HG03064 (cell line): ENCODE measurements around the gene NTN5.
"Not testable (repeated sequence)": the region's sequence is repeated elsewhere in the genome, so short reads cannot be mapped to it uniquely, and the experiment has no call there.

Experiments used
- ATAC-seq: cut with Tn5 transposase; IDR thresholded peaks from one replicate; pipeline ENCODE4 v1.9.1; 2021; ENCODE audit warnings: low read depth; ENCODE audit not compliant: unreplicated experiment

NTN5 gene

GRCh38 chr19:48671446-48671995, 1.3 kb downstream of the NTN5 start:
- no peak for ATAC-seq

GRCh38 chr19:48670699-48671445, 1.9 kb downstream of the NTN5 start:
- ATAC-seq, result no peak

GRCh38 chr19:48669903-48670668, 2.7 kb downstream of the NTN5 start:
- no peak for ATAC-seq

- no peak for ATAC-seq
These were observed 4.1 kb downstream of the NTN5 start for GRCh38 chr19:48668761-48669160.

GRCh38 chr19:48668332-48668731, 4.5 kb downstream of the NTN5 start:
- no peak for ATAC-seq

GRCh38 chr19:48665786-48666185, 7.0 kb downstream of the NTN5 start:
- no peak for ATAC-seq

- ATAC-seq, result no peak
These were observed 8.3 kb downstream of the NTN5 start for GRCh38 chr19:48664476-48664875.

GRCh38 chr19:48663667-48664066, 9.2 kb downstream of the NTN5 start:
- ATAC-seq, result no peak

- ATAC-seq, result no peak
These were observed 11.1 kb downstream of the NTN5 start for GRCh38 chr19:48661711-48662090.

GRCh38 chr19:48660852-48661710, 11.7 kb downstream of the NTN5 start:
- ATAC-seq, result peak; percentile 59

- no peak for ATAC-seq
These were observed 13.0 kb downstream of the NTN5 start for GRCh38 chr19:48659768-48660167.

- no peak for ATAC-seq
These were observed 14.3 kb downstream of the NTN5 start for GRCh38 chr19:48658483-48658882.

GRCh38 chr19:48657828-48658227, 15.0 kb downstream of the NTN5 start:
- ATAC-seq, result not testable (repeated sequence)

- no peak for ATAC-seq
These were observed 15.9 kb downstream of the NTN5 start for GRCh38 chr19:48656840-48657474.

- ATAC-seq, result no peak
These were observed 18.3 kb downstream of the NTN5 start for GRCh38 chr19:48654299-48655059.

GRCh38 chr19:48651683-48652048, 21.2 kb downstream of the NTN5 start:
- ATAC-seq, result no peak

- ATAC-seq, result no peak
These were observed 21.7 kb downstream of the NTN5 start for GRCh38 chr19:48650974-48651682.

- no peak for ATAC-seq
These were observed 24.7 kb downstream of the NTN5 start for GRCh38 chr19:48648134-48648533.

- ATAC-seq, result no peak
These were observed 26.0 kb downstream of the NTN5 start for GRCh38 chr19:48646722-48647216.
